Endometrium (tissue), 2 donors: ENCODE measurements around the gene ARPC2.
"Not testable (repeated sequence)": the region's sequence is repeated elsewhere in the genome, so short reads cannot be mapped to it uniquely, and the experiment has no call there.

Source experiments
- FAIRE-seq: peaks from 2 replicates; lab custom pipeline; 2012; peaks lifted over from hg19 to GRCh38; lab: Jason Lieb, UNC
- donor health status: control.
- donor health status: control.

The ARPC2 gene

GRCh38 chr2:218216674-218217359 lies at the start of gene ARPC2:
Gene ARPC2, plus strand, starts transcription at chr2:218217189. Its CDS starts 282 bp downstream, at chr2:218217471.
- FAIRE-seq: no peak

GRCh38 chr2:218168016-218168415 lies 49.0 kb upstream of the ARPC2 start:
- no peak for FAIRE-seq

GRCh38 chr2:218168635-218169462 lies 48.1 kb upstream of the ARPC2 start:
- FAIRE-seq: no peak

GRCh38 chr2:218169757-218170546 lies 47.0 kb upstream of the ARPC2 start:
- no peak for FAIRE-seq

GRCh38 chr2:218171744-218172143 lies 45.2 kb upstream of the ARPC2 start:
- not testable (repeated sequence) for FAIRE-seq

GRCh38 chr2:218172845-218173244 lies 44.1 kb upstream of the ARPC2 start:
- FAIRE-seq: no peak

- FAIRE-seq: no peak
Measured at GRCh38 chr2:218179782-218180181, 37.2 kb upstream of the ARPC2 start.

GRCh38 chr2:218180467-218181114 lies 36.4 kb upstream of the ARPC2 start:
- peak; percentile 55 for FAIRE-seq

- no peak for FAIRE-seq
Measured at GRCh38 chr2:218184331-218184730, 32.7 kb upstream of the ARPC2 start.

- no peak for FAIRE-seq
Measured at GRCh38 chr2:218186355-218186766, 30.6 kb upstream of the ARPC2 start.

- no peak for FAIRE-seq
Measured at GRCh38 chr2:218186876-218187275, 30.1 kb upstream of the ARPC2 start.

- no peak for FAIRE-seq
Measured at GRCh38 chr2:218187296-218188015, 29.5 kb upstream of the ARPC2 start.

- no peak for FAIRE-seq
Measured at GRCh38 chr2:218188528-218188927, 28.5 kb upstream of the ARPC2 start.

GRCh38 chr2:218192902-218193430 lies 24.0 kb upstream of the ARPC2 start:
- no peak for FAIRE-seq

- FAIRE-seq: no peak
Measured at GRCh38 chr2:218193701-218194100, 23.3 kb upstream of the ARPC2 start.

GRCh38 chr2:218194880-218195279 lies 22.1 kb upstream of the ARPC2 start:
- FAIRE-seq: no peak

- no peak for FAIRE-seq
Measured at GRCh38 chr2:218196974-218197373, 20.0 kb upstream of the ARPC2 start.

GRCh38 chr2:218202266-218202665 lies 14.7 kb upstream of the ARPC2 start:
- FAIRE-seq: no peak

GRCh38 chr2:218209078-218209477 lies 7.9 kb upstream of the ARPC2 start:
- FAIRE-seq: no peak

GRCh38 chr2:218214116-218214515 lies 2.9 kb upstream of the ARPC2 start:
- FAIRE-seq: no peak

GRCh38 chr2:218216336-218216673 lies 684 bp upstream of the ARPC2 start:
- no peak for FAIRE-seq
